HG03558 (cell line): Measurements from ENCODE around the gene FAM240A.

Source experiments
- ATAC-seq: cut with Tn5 transposase; IDR thresholded peaks from one replicate; pipeline ENCODE4 v1.9.1; 2021; ENCODE audit warnings: moderate number of reproducible peaks; ENCODE audit not compliant: unreplicated experiment; ENCODE audit errors: extremely low read depth

FAM240A gene

GRCh38 chr3:46619845-46620778 is 7.8 kb downstream of the FAM240A start:
- no peak for ATAC-seq

GRCh38 chr3:46624533-46624932 is 12.2 kb downstream of the FAM240A start:
- ATAC-seq: no peak

GRCh38 chr3:46624975-46625490 is 12.7 kb downstream of the FAM240A start:
- no peak for ATAC-seq

GRCh38 chr3:46626039-46626438 is 13.7 kb downstream of the FAM240A start:
- ATAC-seq: no peak

GRCh38 chr3:46627078-46627477 is 14.8 kb downstream of the FAM240A start:
- no peak for ATAC-seq

- no peak for ATAC-seq
Observed at GRCh38 chr3:46628901-46629369, 16.6 kb downstream of the FAM240A start.

- ATAC-seq: no peak
Observed at GRCh38 chr3:46629551-46630517, 17.5 kb downstream of the FAM240A start.

- no peak for ATAC-seq
Observed at GRCh38 chr3:46632792-46633191, 20.5 kb downstream of the FAM240A start.

- no peak for ATAC-seq
Observed at GRCh38 chr3:46634856-46635255, 22.5 kb downstream of the FAM240A start.

GRCh38 chr3:46639221-46639620 is 26.9 kb downstream of the FAM240A start:
- ATAC-seq: no peak

GRCh38 chr3:46640927-46641326 is 28.6 kb downstream of the FAM240A start:
- no peak for ATAC-seq

- no peak for ATAC-seq
Observed at GRCh38 chr3:46642971-46643370, 30.6 kb downstream of the FAM240A start.

- no peak for ATAC-seq
Observed at GRCh38 chr3:46643701-46644100, 31.4 kb downstream of the FAM240A start.

GRCh38 chr3:46646700-46647099 is 34.4 kb downstream of the FAM240A start:
- ATAC-seq: no peak

- no peak for ATAC-seq
Observed at GRCh38 chr3:46648096-46648495, 35.8 kb downstream of the FAM240A start.

GRCh38 chr3:46649436-46649835 is 37.1 kb downstream of the FAM240A start:
- no peak for ATAC-seq

- no peak for ATAC-seq
Observed at GRCh38 chr3:46651084-46651483, 38.8 kb downstream of the FAM240A start.

- no peak for ATAC-seq
Observed at GRCh38 chr3:46655271-46655670, 42.9 kb downstream of the FAM240A start.

- ATAC-seq: no peak
Observed at GRCh38 chr3:46656778-46657556, 44.6 kb downstream of the FAM240A start.

GRCh38 chr3:46659285-46659684 is 47.0 kb downstream of the FAM240A start:
- ATAC-seq: no peak
